ENCODE measurements around the gene KIAA0408.

Gene KIAA0408

DNA sequence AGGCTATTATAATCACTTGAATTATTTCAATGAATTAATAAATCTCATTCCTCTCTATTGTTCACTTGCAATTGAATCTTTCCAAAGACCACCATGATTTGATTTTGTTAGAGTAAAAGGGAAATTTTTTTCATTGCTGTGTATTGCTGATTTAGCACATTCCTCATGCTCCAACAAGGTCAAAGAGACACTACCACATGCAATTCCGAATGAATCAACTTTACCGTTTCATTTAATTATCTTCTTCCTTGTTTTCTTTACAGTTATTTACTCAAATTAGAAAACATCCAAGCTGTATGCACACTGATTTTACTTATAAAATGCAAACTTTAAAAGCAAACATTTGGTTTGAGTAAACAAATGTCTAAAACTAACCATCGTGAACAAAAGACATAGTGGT, 967 bp downstream of the KIAA0408 start (continued):
- TF ChIP-seq MEIS1 (CRISPR knock-in tag; IDR thresholded peaks at IDR 0.05; ENCODE audit: borderline replicate concordance) (no peak), EGR2 (tag by site-specific recombination; IDR thresholded peaks at IDR 0.05; ENCODE audit: low read depth) (no peak)

GRCh38 chr6:127457456-127458064, 1.6 kb downstream of the KIAA0408 start:
- POLR2A ChIA-PET: no interaction called here
- Histone ChIP-seq H3K4me1 (ENCODE audit: control insufficient read depth, insufficient read depth, low read length) (peaks cover 13% of the 10 kb centered on the region), H3K4me3 (ENCODE audit: low read depth, low read length) (no peak overlapping the region), H3K9me3 (ENCODE audit: control insufficient read depth, insufficient read depth, low read depth, low read length) (no peaks in the 10 kb centered on the region), H3K36me3 (ENCODE audit: control insufficient read depth in 2 of 2, insufficient read depth in 1 of 2, low read length in 2 of 2) (no peaks in the 10 kb centered on the region), H3K27ac (ENCODE audit: extremely low read depth, low read depth, low read length) (no peak overlapping the region)
- CTCF ChIA-PET: interaction anchor here (1.2 kb wide), 2 partner anchors 59 to 100 kb away, joined by 3 read pairs; no protein-coding TSS in a partner anchor
- TF ChIP-seq SCRT1 (tag by site-specific recombination; IDR thresholded peaks at IDR 0.05; ENCODE audit: borderline replicate concordance): no peak
- TF ChIP-seq ZNF626 (tag by site-specific recombination; IDR thresholded peaks at IDR 0.05): no peak
- TF ChIP-seq ZNF24 (tag by site-specific recombination; IDR thresholded peaks at IDR 0.05): no peak
- TF ChIP-seq ZBTB21 (tag by site-specific recombination; IDR thresholded peaks at IDR 0.05): no peak
- TF ChIP-seq ZNF777 (tag by site-specific recombination; IDR thresholded peaks at IDR 0.05; ENCODE audit: borderline replicate concordance): no peak
- no peak for TF ChIP-seq ZNF473 (tag by site-specific recombination; IDR thresholded peaks at IDR 0.05)
- no peak for TF ChIP-seq REPIN1 (tag by site-specific recombination; IDR thresholded peaks at IDR 0.05; ENCODE audit: low read depth)
- no peak for TF ChIP-seq ZNF530 (tag by site-specific recombination; IDR thresholded peaks at IDR 0.05; ENCODE audit: low read depth)
- TF ChIP-seq ZNF2 (tag by site-specific recombination; IDR thresholded peaks at IDR 0.05): no peak
- TF ChIP-seq AEBP2 (tag by site-specific recombination; IDR thresholded peaks at IDR 0.05; ENCODE audit: borderline replicate concordance): no peak
- no peak for TF ChIP-seq ZNF639 (tag by site-specific recombination; IDR thresholded peaks at IDR 0.05)
- no peak for TF ChIP-seq ZNF19 (tag by site-specific recombination; IDR thresholded peaks at IDR 0.05; ENCODE audit: low read depth)
- TF ChIP-seq ZBTB8A (tag by site-specific recombination; IDR thresholded peaks at IDR 0.05): no peak
- TF ChIP-seq, protein P1, sequence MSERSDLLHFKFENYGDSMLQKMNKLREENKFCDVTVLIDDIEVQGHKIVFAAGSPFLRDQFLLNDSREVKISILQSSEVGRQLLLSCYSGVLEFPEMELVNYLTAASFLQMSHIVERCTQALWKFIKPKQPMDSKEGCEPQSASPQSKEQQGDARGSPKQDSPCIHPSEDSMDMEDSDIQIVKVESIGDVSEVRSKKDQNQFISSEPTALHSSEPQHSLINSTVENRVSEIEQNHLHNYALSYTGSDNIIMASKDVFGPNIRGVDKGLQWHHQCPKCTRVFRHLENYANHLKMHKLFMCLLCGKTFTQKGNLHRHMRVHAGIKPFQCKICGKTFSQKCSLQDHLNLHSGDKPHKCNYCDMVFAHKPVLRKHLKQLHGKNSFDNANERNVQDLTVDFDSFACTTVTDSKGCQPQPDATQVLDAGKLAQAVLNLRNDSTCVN (tag by site-specific recombination; optimal IDR thresholded peaks at IDR 0.05): no peak
- no peak for TF ChIP-seq ZSCAN30 (tag by site-specific recombination; IDR thresholded peaks at IDR 0.05)
- no peak for TF ChIP-seq ZBTB20 (tag by site-specific recombination; IDR thresholded peaks at IDR 0.05)
- no peak for TF ChIP-seq ZNF560 (tag by site-specific recombination; IDR thresholded peaks at IDR 0.05; ENCODE audit: borderline replicate concordance)
- no peak for TF ChIP-seq ZXDB (tag by site-specific recombination; IDR thresholded peaks at IDR 0.05)

- no peaks in the 10 kb centered on the region for H3K36me3 ChIP-seq (ENCODE audit: control insufficient read depth in 2 of 2, insufficient read depth in 1 of 2, low read length in 2 of 2)
- POLR2A ChIA-PET: no interaction called here
- no peaks in the 10 kb centered on the region for H3K9me3 ChIP-seq (ENCODE audit: control insufficient read depth, insufficient read depth, low read depth, low read length)
- H3K4me3 ChIP-seq (ENCODE audit: low read depth, low read length): no peak overlapping the region
- H3K27ac ChIP-seq (ENCODE audit: extremely low read depth, low read depth, low read length): no peak overlapping the region
- peaks cover 13% of the 10 kb centered on the region for H3K4me1 ChIP-seq (ENCODE audit: control insufficient read depth, insufficient read depth, low read length)
- CTCF ChIA-PET: no interaction called here
- no peak for TF ChIP-seq ZNF248 (tag by site-specific recombination; IDR thresholded peaks at IDR 0.05)
- TF ChIP-seq, protein P2, sequence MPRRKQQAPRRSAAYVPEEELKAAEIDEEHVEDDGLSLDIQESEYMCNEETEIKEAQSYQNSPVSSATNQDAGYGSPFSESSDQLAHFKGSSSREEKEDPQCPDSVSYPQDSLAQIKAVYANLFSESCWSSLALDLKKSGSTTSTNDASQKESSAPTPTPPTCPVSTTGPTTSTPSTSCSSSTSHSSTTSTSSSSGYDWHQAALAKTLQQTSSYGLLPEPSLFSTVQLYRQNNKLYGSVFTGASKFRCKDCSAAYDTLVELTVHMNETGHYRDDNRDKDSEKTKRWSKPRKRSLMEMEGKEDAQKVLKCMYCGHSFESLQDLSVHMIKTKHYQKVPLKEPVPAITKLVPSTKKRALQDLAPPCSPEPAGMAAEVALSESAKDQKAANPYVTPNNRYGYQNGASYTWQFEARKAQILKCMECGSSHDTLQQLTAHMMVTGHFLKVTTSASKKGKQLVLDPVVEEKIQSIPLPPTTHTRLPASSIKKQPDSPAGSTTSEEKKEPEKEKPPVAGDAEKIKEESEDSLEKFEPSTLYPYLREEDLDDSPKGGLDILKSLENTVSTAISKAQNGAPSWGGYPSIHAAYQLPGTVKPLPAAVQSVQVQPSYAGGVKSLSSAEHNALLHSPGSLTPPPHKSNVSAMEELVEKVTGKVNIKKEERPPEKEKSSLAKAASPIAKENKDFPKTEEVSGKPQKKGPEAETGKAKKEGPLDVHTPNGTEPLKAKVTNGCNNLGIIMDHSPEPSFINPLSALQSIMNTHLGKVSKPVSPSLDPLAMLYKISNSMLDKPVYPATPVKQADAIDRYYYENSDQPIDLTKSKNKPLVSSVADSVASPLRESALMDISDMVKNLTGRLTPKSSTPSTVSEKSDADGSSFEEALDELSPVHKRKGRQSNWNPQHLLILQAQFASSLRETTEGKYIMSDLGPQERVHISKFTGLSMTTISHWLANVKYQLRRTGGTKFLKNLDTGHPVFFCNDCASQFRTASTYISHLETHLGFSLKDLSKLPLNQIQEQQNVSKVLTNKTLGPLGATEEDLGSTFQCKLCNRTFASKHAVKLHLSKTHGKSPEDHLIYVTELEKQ (tag by site-specific recombination; IDR thresholded peaks at IDR 0.05; ENCODE audit: borderline replicate concordance): no peak
- TF ChIP-seq, protein P3, sequence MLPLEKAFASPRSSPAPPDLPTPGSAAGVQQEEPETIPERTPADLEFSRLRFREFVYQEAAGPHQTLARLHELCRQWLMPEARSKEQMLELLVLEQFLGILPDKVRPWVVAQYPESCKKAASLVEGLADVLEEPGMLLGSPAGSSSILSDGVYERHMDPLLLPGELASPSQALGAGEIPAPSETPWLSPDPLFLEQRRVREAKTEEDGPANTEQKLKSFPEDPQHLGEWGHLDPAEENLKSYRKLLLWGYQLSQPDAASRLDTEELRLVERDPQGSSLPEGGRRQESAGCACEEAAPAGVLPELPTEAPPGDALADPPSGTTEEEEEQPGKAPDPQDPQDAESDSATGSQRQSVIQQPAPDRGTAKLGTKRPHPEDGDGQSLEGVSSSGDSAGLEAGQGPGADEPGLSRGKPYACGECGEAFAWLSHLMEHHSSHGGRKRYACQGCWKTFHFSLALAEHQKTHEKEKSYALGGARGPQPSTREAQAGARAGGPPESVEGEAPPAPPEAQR (tag by site-specific recombination; IDR thresholded peaks at IDR 0.05): no peak
- no peak for TF ChIP-seq ZNF792 (tag by site-specific recombination; IDR thresholded peaks at IDR 0.05)
- no peak for TF ChIP-seq ZNF23 (tag by site-specific recombination; IDR thresholded peaks at IDR 0.05; ENCODE audit: borderline replicate concordance)
- no peak for TF ChIP-seq ZNF37A (tag by site-specific recombination; IDR thresholded peaks at IDR 0.05)
Measured at GRCh38 chr6:127456465-127456864, 2.7 kb downstream of the KIAA0408 start.
